B cell (primary cell): ENCODE results near the gene WDR5.

Source experiments
- EZH2 ChIP-seq: IDR thresholded peaks from 2 replicates; pipeline ENCODE4 v1.6.1; 2012; ENCODE audit warnings: borderline replicate concordance, low read depth, mild to moderate bottlenecking, moderate library complexity, low read length; ENCODE audit not compliant: insufficient read depth, poor library complexity, severe bottlenecking
- TF ChIP-seq, protein P1 (sequence below): fragments of 200-600 bp; IDR thresholded peaks from one replicate; pipeline ENCODE4 v1.8.0; 2022; ENCODE audit warnings: antibody characterized with exemption, mild to moderate bottlenecking

DNA sequence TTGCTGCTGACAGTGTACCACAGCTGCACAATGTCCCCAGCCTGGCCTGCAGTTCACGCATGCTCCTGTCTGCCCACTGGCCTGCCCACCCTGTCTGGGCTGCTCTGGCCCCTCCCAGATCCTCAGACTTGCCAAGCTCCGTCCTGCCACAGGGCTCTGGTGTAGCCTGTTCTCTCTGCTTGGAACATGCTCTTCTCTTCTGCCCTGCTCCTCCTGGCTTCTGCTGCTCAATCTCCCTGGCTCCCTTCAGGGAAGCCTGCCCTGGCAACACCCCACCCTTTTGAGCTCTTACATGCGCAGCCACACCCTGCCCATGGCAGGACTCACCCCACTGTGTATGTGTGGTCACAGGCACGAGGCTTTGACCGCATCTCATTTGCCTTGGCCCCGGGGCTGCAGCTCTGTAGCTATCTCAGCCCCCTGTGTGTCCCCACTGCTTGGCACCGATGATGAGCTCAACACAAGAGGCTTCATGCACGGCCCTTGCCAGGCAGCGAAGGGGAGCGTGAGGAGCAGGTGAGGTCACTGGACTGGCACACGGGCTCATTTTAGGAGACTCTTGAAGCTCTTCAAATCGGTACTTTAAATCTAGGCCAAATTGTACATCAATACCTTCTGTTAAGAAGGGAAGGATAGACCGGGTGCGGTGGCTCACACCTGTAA, 47.7 kb upstream of the WDR5 start:
- TF ChIP-seq EZH2 = no peak
- TF ChIP-seq, protein P1, sequence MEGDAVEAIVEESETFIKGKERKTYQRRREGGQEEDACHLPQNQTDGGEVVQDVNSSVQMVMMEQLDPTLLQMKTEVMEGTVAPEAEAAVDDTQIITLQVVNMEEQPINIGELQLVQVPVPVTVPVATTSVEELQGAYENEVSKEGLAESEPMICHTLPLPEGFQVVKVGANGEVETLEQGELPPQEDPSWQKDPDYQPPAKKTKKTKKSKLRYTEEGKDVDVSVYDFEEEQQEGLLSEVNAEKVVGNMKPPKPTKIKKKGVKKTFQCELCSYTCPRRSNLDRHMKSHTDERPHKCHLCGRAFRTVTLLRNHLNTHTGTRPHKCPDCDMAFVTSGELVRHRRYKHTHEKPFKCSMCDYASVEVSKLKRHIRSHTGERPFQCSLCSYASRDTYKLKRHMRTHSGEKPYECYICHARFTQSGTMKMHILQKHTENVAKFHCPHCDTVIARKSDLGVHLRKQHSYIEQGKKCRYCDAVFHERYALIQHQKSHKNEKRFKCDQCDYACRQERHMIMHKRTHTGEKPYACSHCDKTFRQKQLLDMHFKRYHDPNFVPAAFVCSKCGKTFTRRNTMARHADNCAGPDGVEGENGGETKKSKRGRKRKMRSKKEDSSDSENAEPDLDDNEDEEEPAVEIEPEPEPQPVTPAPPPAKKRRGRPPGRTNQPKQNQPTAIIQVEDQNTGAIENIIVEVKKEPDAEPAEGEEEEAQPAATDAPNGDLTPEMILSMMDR = no peak
